ENCODE results near the gene MCRS1.

Gene MCRS1

GRCh38 chr12:49552014-49552413 is 15.9 kb downstream of the MCRS1 start:
- Histone ChIP-seq H3K9me3 (ENCODE audit: low read length) (no peaks in the 10 kb centered on the region), H3K36me3 (ENCODE audit: insufficient read depth, low read length) (peaks cover 9% of the 10 kb centered on the region), H3K9ac (ENCODE audit: low read length) (no peak overlapping the region), H3K4me3 (ENCODE audit: low read depth in 1 of 2, low read length in 2 of 2) (no peak overlapping the region), H3K4me1 (ENCODE audit: insufficient read depth, low read length) (peaks cover 13% of the 10 kb centered on the region), H3K27ac (ENCODE audit: low read depth, low read length) (no peak overlapping the region), H3K27me3 (ENCODE audit: control insufficient read depth in 1 of 2, insufficient read depth in 2 of 2, low read length in 2 of 2) (peaks cover 11 to 19% of the 10 kb centered on the region in 2 donors)

- no peaks in the 10 kb centered on the region for H3K36me3 ChIP-seq (ENCODE audit: insufficient read depth, low read length)
- H3K9me3 ChIP-seq (ENCODE audit: low read length) = no peaks in the 10 kb centered on the region
- peaks cover 13% of the 10 kb centered on the region for H3K4me1 ChIP-seq (ENCODE audit: insufficient read depth, low read length)
- H3K9ac ChIP-seq (ENCODE audit: low read length) = no peak overlapping the region
- no peak overlapping the region for H3K4me3 ChIP-seq (ENCODE audit: low read depth in 1 of 2, low read length in 2 of 2)
- H3K27ac ChIP-seq (ENCODE audit: low read depth, low read length) = no peak overlapping the region
- peaks cover 11 to 28% of the 10 kb centered on the region in 2 donors for H3K27me3 ChIP-seq (ENCODE audit: control insufficient read depth in 1 of 2, insufficient read depth in 2 of 2, low read length in 2 of 2)
These were observed 17.2 kb downstream of the MCRS1 start for GRCh38 chr12:49550693-49551252.

- Histone ChIP-seq H3K36me3 (ENCODE audit: insufficient read depth, low read length) (no peaks in the 10 kb centered on the region), H3K9ac (ENCODE audit: low read length) (no peak overlapping the region), H3K4me3 (ENCODE audit: low read depth in 1 of 2, low read length in 2 of 2) (peak overlapping the region in 1 of 2 donors; percentile 49), H3K27ac (ENCODE audit: low read depth, low read length) (no peak overlapping the region), H3K9me3 (ENCODE audit: low read length) (no peaks in the 10 kb centered on the region), H3K4me1 (ENCODE audit: insufficient read depth, low read length) (peaks cover 13% of the 10 kb centered on the region), H3K27me3 (ENCODE audit: control insufficient read depth in 1 of 2, insufficient read depth in 2 of 2, low read length in 2 of 2) (peaks cover 12 to 30% of the 10 kb centered on the region in 2 donors)
These were observed 17.9 kb downstream of the MCRS1 start for GRCh38 chr12:49549735-49550692.

- H3K27me3 ChIP-seq (ENCODE audit: control insufficient read depth in 1 of 2, insufficient read depth in 2 of 2, low read length in 2 of 2) = peaks cover 16 to 30% of the 10 kb centered on the region in 2 donors
- H3K36me3 ChIP-seq (ENCODE audit: insufficient read depth, low read length) = no peaks in the 10 kb centered on the region
- no peak overlapping the region for H3K9ac ChIP-seq (ENCODE audit: low read length)
- peak overlapping the region; percentile 49 to 57 for H3K4me3 ChIP-seq (ENCODE audit: low read depth in 1 of 2, low read length in 2 of 2)
- no peak overlapping the region for H3K27ac ChIP-seq (ENCODE audit: low read depth, low read length)
- peaks cover 13% of the 10 kb centered on the region for H3K4me1 ChIP-seq (ENCODE audit: insufficient read depth, low read length)
- no peaks in the 10 kb centered on the region for H3K9me3 ChIP-seq (ENCODE audit: low read length)
These were observed 18.9 kb downstream of the MCRS1 start for GRCh38 chr12:49548822-49549648.

GRCh38 chr12:49548481-49548821 is 19.5 kb downstream of the MCRS1 start:
- H3K4me3 ChIP-seq (ENCODE audit: low read depth in 1 of 2, low read length in 2 of 2) = peak overlapping the region; percentile 49 to 57
- peaks cover 16 to 30% of the 10 kb centered on the region in 2 donors for H3K27me3 ChIP-seq (ENCODE audit: control insufficient read depth in 1 of 2, insufficient read depth in 2 of 2, low read length in 2 of 2)
- H3K36me3 ChIP-seq (ENCODE audit: insufficient read depth, low read length) = no peaks in the 10 kb centered on the region
- H3K9ac ChIP-seq (ENCODE audit: low read length) = no peak overlapping the region
- peaks cover 13% of the 10 kb centered on the region for H3K4me1 ChIP-seq (ENCODE audit: insufficient read depth, low read length)
- no peak overlapping the region for H3K27ac ChIP-seq (ENCODE audit: low read depth, low read length)
- no peaks in the 10 kb centered on the region for H3K9me3 ChIP-seq (ENCODE audit: low read length)

- H3K36me3 ChIP-seq (ENCODE audit: insufficient read depth, low read length) = no peaks in the 10 kb centered on the region
- no peak overlapping the region for H3K27ac ChIP-seq (ENCODE audit: low read depth, low read length)
- H3K9me3 ChIP-seq (ENCODE audit: low read length) = no peaks in the 10 kb centered on the region
- no peak overlapping the region for H3K4me3 ChIP-seq (ENCODE audit: low read depth in 1 of 2, low read length in 2 of 2)
- H3K4me1 ChIP-seq (ENCODE audit: insufficient read depth, low read length) = peaks cover 13% of the 10 kb centered on the region
- H3K9ac ChIP-seq (ENCODE audit: low read length) = no peak overlapping the region
- H3K27me3 ChIP-seq (ENCODE audit: control insufficient read depth in 1 of 2, insufficient read depth in 2 of 2, low read length in 2 of 2) = peaks cover 16 to 35% of the 10 kb centered on the region in 2 donors
These were observed 20.8 kb downstream of the MCRS1 start for GRCh38 chr12:49547090-49547690.

GRCh38 chr12:49546481-49546880 is 21.5 kb downstream of the MCRS1 start:
- Histone ChIP-seq H3K36me3 (ENCODE audit: insufficient read depth, low read length) (no peaks in the 10 kb centered on the region), H3K27ac (ENCODE audit: low read depth, low read length) (no peak overlapping the region), H3K9ac (ENCODE audit: low read length) (no peak overlapping the region), H3K9me3 (ENCODE audit: low read length) (no peaks in the 10 kb centered on the region), H3K4me1 (ENCODE audit: insufficient read depth, low read length) (peaks cover 13% of the 10 kb centered on the region), H3K27me3 (ENCODE audit: control insufficient read depth in 1 of 2, insufficient read depth in 2 of 2, low read length in 2 of 2) (peaks cover 16 to 35% of the 10 kb centered on the region in 2 donors), H3K4me3 (ENCODE audit: low read depth in 1 of 2, low read length in 2 of 2) (no peak overlapping the region)

GRCh38 chr12:49545815-49546214 is 22.1 kb downstream of the MCRS1 start:
- H3K9me3 ChIP-seq (ENCODE audit: low read length) = no peaks in the 10 kb centered on the region
- no peak overlapping the region for H3K27ac ChIP-seq (ENCODE audit: low read depth, low read length)
- no peak overlapping the region for H3K4me3 ChIP-seq (ENCODE audit: low read depth in 1 of 2, low read length in 2 of 2)
- H3K4me1 ChIP-seq (ENCODE audit: insufficient read depth, low read length) = peaks cover 13% of the 10 kb centered on the region
- no peaks in the 10 kb centered on the region for H3K36me3 ChIP-seq (ENCODE audit: insufficient read depth, low read length)
- H3K27me3 ChIP-seq (ENCODE audit: control insufficient read depth in 1 of 2, insufficient read depth in 2 of 2, low read length in 2 of 2) = peaks cover 16 to 35% of the 10 kb centered on the region in 2 donors
- H3K9ac ChIP-seq (ENCODE audit: low read length) = no peak overlapping the region

GRCh38 chr12:49543914-49544815 is 23.8 kb downstream of the MCRS1 start:
- Histone ChIP-seq H3K27me3 (ENCODE audit: control insufficient read depth in 1 of 2, insufficient read depth in 2 of 2, low read length in 2 of 2) (peaks cover 16 to 43% of the 10 kb centered on the region in 2 donors), H3K9ac (ENCODE audit: low read length) (no peak overlapping the region), H3K4me1 (ENCODE audit: insufficient read depth, low read length) (peaks cover 8% of the 10 kb centered on the region), H3K4me3 (ENCODE audit: low read depth in 1 of 2, low read length in 2 of 2) (no peak overlapping the region), H3K9me3 (ENCODE audit: low read length) (no peaks in the 10 kb centered on the region), H3K36me3 (ENCODE audit: insufficient read depth, low read length) (no peaks in the 10 kb centered on the region), H3K27ac (ENCODE audit: low read depth, low read length) (no peak overlapping the region)

- peaks cover 16 to 41% of the 10 kb centered on the region in 2 donors for H3K27me3 ChIP-seq (ENCODE audit: control insufficient read depth in 1 of 2, insufficient read depth in 2 of 2, low read length in 2 of 2)
These were observed 24.6 kb downstream of the MCRS1 start for GRCh38 chr12:49543221-49543913.

More at GRCh38 chr12:49543221-49543913, 24.6 kb downstream of the MCRS1 start:
- H3K4me1 ChIP-seq (ENCODE audit: insufficient read depth, low read length) = peaks cover under 1% of the 10 kb centered on the region
- H3K9ac ChIP-seq (ENCODE audit: low read length) = no peak overlapping the region
- H3K4me3 ChIP-seq (ENCODE audit: low read depth in 1 of 2, low read length in 2 of 2) = no peak overlapping the region
- H3K36me3 ChIP-seq (ENCODE audit: insufficient read depth, low read length) = no peaks in the 10 kb centered on the region
- no peaks in the 10 kb centered on the region for H3K9me3 ChIP-seq (ENCODE audit: low read length)
- no peak overlapping the region for H3K27ac ChIP-seq (ENCODE audit: low read depth, low read length)

Measured in muscle layer of colon (tissue), 2 donors.